Stimulated activated effector memory CD8-positive, alpha-beta T cell treated with anti-CD3 and anti-CD28 coated beads, Interleukin-12 subunit alpha, Interleukin-12 subunit beta, amount 100 ng/mL, for 72 hours (primary cell): ENCODE data around the gene CGB3.
"Not testable (repeated sequence)": the region's sequence is repeated elsewhere in the genome, so short reads cannot be mapped to it uniquely, and the experiment has no call there.

Source experiments
- ATAC-seq: fragments of 150-1000 bp; cut with Tn5 transposase; 2 replicates; pipeline ENCODE4 v1.10.0; 2021
- DNase-seq, 2 donors: peaks; one replicate each; pipeline ENCODE4 v3.0.0; 2021 to 2022; ENCODE audit warnings: low spot score in 2 of 2
- H3K27ac Mint-ChIP-seq: one replicate; pipeline ENCODE4 v1.8.0; 2022; ENCODE audit warnings: mild to moderate bottlenecking, mixed read lengths
- H3K36me3 Mint-ChIP-seq: one replicate; pipeline ENCODE4 v1.8.0; 2022; ENCODE audit warnings: mild to moderate bottlenecking, mixed read lengths
- H3K4me1 Mint-ChIP-seq: one replicate; pipeline ENCODE4 v1.8.0; 2022; ENCODE audit warnings: mixed read lengths
- H3K4me3 Mint-ChIP-seq: one replicate; pipeline ENCODE4 v1.8.0; 2022; ENCODE audit warnings: mild to moderate bottlenecking, mixed read lengths
- H3K9me3 Mint-ChIP-seq: one replicate; pipeline ENCODE4 v1.8.0; 2022; ENCODE audit warnings: mixed read lengths

Gene CGB3

GRCh38 chr19:49056101-49056901 is 32.2 kb upstream of the CGB3 start:
- Mint-ChIP-seq H3K4me3 (peak overlapping the region; percentile 88), H3K4me1 (peaks cover 35% of the 10 kb centered on the region), H3K9me3 (no peaks in the 10 kb centered on the region), H3K27ac (no peak overlapping the region), H3K36me3 (no peaks in the 10 kb centered on the region)
- DNase-seq (peak; percentile 49 to 82), ATAC-seq (peak; percentile 84)

- H3K4me1 Mint-ChIP-seq, H3K4me3 Mint-ChIP-seq, DNase-seq, H3K36me3 Mint-ChIP-seq, H3K27ac Mint-ChIP-seq, H3K9me3 Mint-ChIP-seq, ATAC-seq: not testable (repeated sequence)
These were observed 26.4 kb upstream of the CGB3 start for GRCh38 chr19:49050376-49051033.

- H3K27ac Mint-ChIP-seq, H3K9me3 Mint-ChIP-seq, ATAC-seq, H3K4me3 Mint-ChIP-seq, DNase-seq, H3K36me3 Mint-ChIP-seq, H3K4me1 Mint-ChIP-seq: not testable (repeated sequence)
These were observed 25.7 kb upstream of the CGB3 start for GRCh38 chr19:49049834-49050233.

- ATAC-seq, H3K27ac Mint-ChIP-seq: not testable (repeated sequence)
These were observed 24.9 kb upstream of the CGB3 start, which contains the start of gene CGB8 for GRCh38 chr19:49049011-49049410. Gene CGB8, minus strand, starts transcription at chr19:49049111. Its CDS starts 372 bp downstream, at chr19:49048739.

GRCh38 chr19:49043548-49043947 is 19.4 kb upstream of the CGB3 start, which contains the start of gene CGB5:
Gene CGB5, plus strand, starts transcription at chr19:49043848. Its CDS starts 362 bp downstream, at chr19:49044210.
- not testable (repeated sequence) for DNase-seq, H3K4me3 Mint-ChIP-seq, H3K9me3 Mint-ChIP-seq, H3K27ac Mint-ChIP-seq, H3K4me1 Mint-ChIP-seq, ATAC-seq, H3K36me3 Mint-ChIP-seq

More at GRCh38 chr19:49049011-49049410, 24.9 kb upstream of the CGB3 start, which contains the start of gene CGB8:
- H3K4me3 Mint-ChIP-seq, H3K36me3 Mint-ChIP-seq, H3K9me3 Mint-ChIP-seq, H3K4me1 Mint-ChIP-seq, DNase-seq: not testable (repeated sequence)

- H3K4me1 Mint-ChIP-seq, H3K36me3 Mint-ChIP-seq, H3K4me3 Mint-ChIP-seq, ATAC-seq, H3K27ac Mint-ChIP-seq, H3K9me3 Mint-ChIP-seq, DNase-seq: not testable (repeated sequence)
These were observed 18.5 kb upstream of the CGB3 start for GRCh38 chr19:49042666-49043065.

GRCh38 chr19:49042177-49042576 is 18.0 kb upstream of the CGB3 start:
- no peak overlapping the region for H3K4me3 Mint-ChIP-seq
- H3K4me1 Mint-ChIP-seq: no peaks in the 10 kb centered on the region
- no peak for ATAC-seq
- H3K36me3 Mint-ChIP-seq: no peaks in the 10 kb centered on the region
- no peaks in the 10 kb centered on the region for H3K9me3 Mint-ChIP-seq
- no peak for DNase-seq
- H3K27ac Mint-ChIP-seq: no peak overlapping the region

- not testable (repeated sequence) for ATAC-seq, H3K4me3 Mint-ChIP-seq, DNase-seq, H3K27ac Mint-ChIP-seq, H3K9me3 Mint-ChIP-seq, H3K36me3 Mint-ChIP-seq, H3K4me1 Mint-ChIP-seq
These were observed 15.6 kb upstream of the CGB3 start for GRCh38 chr19:49039736-49040135.

GRCh38 chr19:49038557-49039276 is 14.6 kb upstream of the CGB3 start:
- H3K4me3 Mint-ChIP-seq, H3K9me3 Mint-ChIP-seq, H3K4me1 Mint-ChIP-seq, H3K27ac Mint-ChIP-seq, DNase-seq, H3K36me3 Mint-ChIP-seq: not testable (repeated sequence)
- ATAC-seq: peak; percentile 57

- H3K4me1 Mint-ChIP-seq, DNase-seq, H3K36me3 Mint-ChIP-seq, ATAC-seq, H3K4me3 Mint-ChIP-seq, H3K9me3 Mint-ChIP-seq, H3K27ac Mint-ChIP-seq: not testable (repeated sequence)
These were observed 14.0 kb upstream of the CGB3 start for GRCh38 chr19:49038111-49038510.

- not testable (repeated sequence) for H3K4me1 Mint-ChIP-seq, H3K36me3 Mint-ChIP-seq, H3K4me3 Mint-ChIP-seq, H3K27ac Mint-ChIP-seq, H3K9me3 Mint-ChIP-seq
- ATAC-seq: peak; percentile 57
- peak in 1 of 2 donors; percentile 77 for DNase-seq
These were observed 12.7 kb upstream of the CGB3 start, which contains the start of gene CGB1 for GRCh38 chr19:49036815-49037214. Gene CGB1, minus strand, starts transcription at chr19:49036895. Its CDS starts 184 bp downstream, at chr19:49036711.

- not testable (repeated sequence) for H3K9me3 Mint-ChIP-seq, H3K36me3 Mint-ChIP-seq, H3K4me1 Mint-ChIP-seq
- DNase-seq (peak; percentile 58 to 90), ATAC-seq (peak; percentile 91)
- Mint-ChIP-seq H3K27ac (peak within 1 kb of the TSS; percentile 94), H3K4me3 (peak within 1 kb of the TSS; percentile 22)
These were observed 7.6 kb upstream of the CGB3 start, which contains the start of gene CGB2 for GRCh38 chr19:49031642-49032301. Gene CGB2, plus strand, starts transcription at chr19:49031890. Its CDS starts 206 bp downstream, at chr19:49032096.

GRCh38 chr19:49030323-49030722 is 6.2 kb upstream of the CGB3 start:
- H3K27ac Mint-ChIP-seq, H3K4me1 Mint-ChIP-seq, ATAC-seq, H3K9me3 Mint-ChIP-seq, H3K4me3 Mint-ChIP-seq, H3K36me3 Mint-ChIP-seq, DNase-seq: not testable (repeated sequence)

- not testable (repeated sequence) for H3K27ac Mint-ChIP-seq, H3K4me3 Mint-ChIP-seq, H3K4me1 Mint-ChIP-seq
These were observed 5.6 kb upstream of the CGB3 start for GRCh38 chr19:49029749-49030148.

GRCh38 chr19:49028686-49029085 is 4.6 kb upstream of the CGB3 start:
- H3K4me1 Mint-ChIP-seq, H3K4me3 Mint-ChIP-seq, H3K9me3 Mint-ChIP-seq, H3K27ac Mint-ChIP-seq, ATAC-seq, H3K36me3 Mint-ChIP-seq, DNase-seq: not testable (repeated sequence)

More at GRCh38 chr19:49029749-49030148, 5.6 kb upstream of the CGB3 start:
- ATAC-seq, DNase-seq, H3K36me3 Mint-ChIP-seq, H3K9me3 Mint-ChIP-seq: not testable (repeated sequence)
